HepG2 (cell line): ENCODE results near the gene OXSM. TPM values are rescaled to one million over a fixed set of nuclear protein-coding genes. Genes with fewer than 3 reads are reported as not detected.

Experiments
- MEIS2 ChIP-seq: sonication (generic); formaldehyde crosslinking; IDR thresholded peaks from 2 replicates; pipeline ENCODE4 v1.9.0; 2021; ENCODE audit warnings: mild to moderate bottlenecking, missing genetic modification reagents
- SKI ChIP-seq: fragments of 450-650 bp; IDR thresholded peaks from one replicate; pipeline ENCODE4 v1.6.1; 2018; ENCODE audit warnings: mild to moderate bottlenecking; ENCODE audit not compliant: partially characterized antibody
- SKIL ChIP-seq: sonication (generic); formaldehyde crosslinking; IDR thresholded peaks from 2 replicates; pipeline ENCODE4 v1.8.0; 2022; ENCODE audit warnings: missing genetic modification reagents, mild to moderate bottlenecking, moderate library complexity, borderline replicate concordance
- TAF1 ChIP-seq: sonication (generic); formaldehyde crosslinking; IDR thresholded peaks from 2 replicates; pipeline ENCODE4 v1.4.0; 2020; ENCODE audit warnings: missing genetic modification reagents
- TMF1 ChIP-seq: sonication (generic); formaldehyde crosslinking; IDR thresholded peaks from 2 replicates; pipeline ENCODE4 v1.8.1; 2022; ENCODE audit warnings: low read depth, missing genetic modification reagents
- YEATS2 ChIP-seq: sonication (generic); formaldehyde crosslinking; IDR thresholded peaks from 2 replicates; pipeline ENCODE4 v1.4.0; 2020; ENCODE audit warnings: missing genetic modification reagents, borderline replicate concordance
- ZBTB14 ChIP-seq: sonication (generic); formaldehyde crosslinking; IDR thresholded peaks from 2 replicates; pipeline ENCODE4 v1.4.0; 2020; ENCODE audit warnings: missing genetic modification reagents
- ZNF609 ChIP-seq: sonication (generic); formaldehyde crosslinking; IDR thresholded peaks from 2 replicates; pipeline ENCODE4 v1.4.0; 2020; ENCODE audit warnings: mild to moderate bottlenecking, missing genetic modification reagents, borderline replicate concordance
- polyA plus RNA-seq, 8 experiments: library from polyadenylated mRNA; depleted of rRNA in 3 of 8; stranded (reverse) in 7 of 8; unstranded in 1 of 8; fragments of >200 nt; fragmentation: Illumina TruSeq in 4 of 8; extraction: Trizol in 4 of 8; gene quantifications; 2 replicates each; pipeline versions ENCODE4 v1.2.1 to v1.2.3, GENCODE V29; 2011 to 2016; ENCODE audit warnings: low read depth in 4 of 8, missing spikeins in 1 of 8, mixed read lengths in 1 of 8; ENCODE audit not compliant: insufficient read depth in 1 of 8
- total RNA-seq, 5 experiments: library from RNA; depleted of rRNA; stranded (reverse); fragments of >200 nt; fragmentation: Illumina TruSeq; extraction: Trizol; gene quantifications; 2 replicates each; pipeline ENCODE4 v1.2.3, GENCODE V29; 2016; ENCODE audit warnings: low read depth in 1 of 5
- TF ChIP-seq, protein P1 (sequence below): sonication (generic); formaldehyde crosslinking; IDR thresholded peaks from 2 replicates; pipeline ENCODE4 v1.4.0; 2020; ENCODE audit warnings: missing genetic modification reagents
- TF ChIP-seq, protein P2 (sequence below): sonication (generic); formaldehyde crosslinking; IDR thresholded peaks from 2 replicates; pipeline ENCODE4 v1.8.1; 2022; ENCODE audit warnings: low read depth, mild to moderate bottlenecking, missing genetic modification reagents
- TF ChIP-seq, protein P3 (sequence below): sonication (generic); formaldehyde crosslinking; IDR thresholded peaks from 2 replicates; pipeline ENCODE4 v1.4.0; 2020; ENCODE audit warnings: missing genetic modification reagents, borderline replicate concordance

Gene OXSM
- total and polyA plus RNA-seq, 2 of the 13 experiments (the other 11 are each of a cell fraction or from before 2014, with no cell fraction given) = 18.2 to 34.4 TPM

DNA sequence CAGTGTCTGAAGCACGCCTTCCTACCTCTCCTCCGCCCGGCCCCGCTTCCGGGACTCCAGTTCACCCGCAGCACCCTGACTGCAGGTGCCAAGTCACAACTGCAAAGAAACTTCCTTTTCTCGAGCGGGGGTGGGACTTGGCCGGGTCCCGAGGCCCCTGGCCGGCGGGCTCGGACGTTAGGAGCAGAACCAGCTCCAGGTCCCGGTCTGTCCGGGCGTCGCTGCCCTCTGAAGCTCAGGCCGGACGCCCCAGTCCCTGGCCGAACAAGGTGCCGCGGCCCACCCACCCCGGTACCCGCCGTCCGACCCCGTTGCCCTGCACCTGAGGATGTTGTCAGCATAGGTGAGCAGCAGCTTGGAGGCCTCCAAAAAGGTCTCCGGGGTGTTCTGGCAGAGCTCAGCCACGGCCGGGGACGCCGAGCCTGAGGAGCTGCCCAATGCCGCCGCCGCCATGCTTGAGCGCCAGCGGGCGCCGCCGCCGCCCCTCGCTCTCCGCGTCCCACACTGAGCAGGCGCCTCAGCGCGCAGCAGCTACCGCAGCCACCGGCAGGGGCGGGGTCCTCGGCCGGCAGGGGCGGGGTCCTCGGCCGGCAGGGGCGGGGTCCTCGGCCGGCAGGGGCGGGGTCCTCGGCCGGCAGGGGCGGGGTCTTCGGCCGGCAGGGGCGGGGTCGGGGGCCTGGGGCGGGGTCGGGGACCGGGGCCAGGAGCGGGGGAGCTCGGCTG, 6.8 kb upstream of the OXSM start, which contains the start of gene NGLY1 (continued):
- TF ChIP-seq ZBTB14 (CRISPR knock-in tag) = peak; percentile 23; the same call in 1 of the 2 replicates
- TF ChIP-seq SKIL (CRISPR knock-in tag) = peak; percentile 34; the same call in 1 of the 2 replicates
- no peak for TF ChIP-seq SKI
- TF ChIP-seq, protein P1, sequence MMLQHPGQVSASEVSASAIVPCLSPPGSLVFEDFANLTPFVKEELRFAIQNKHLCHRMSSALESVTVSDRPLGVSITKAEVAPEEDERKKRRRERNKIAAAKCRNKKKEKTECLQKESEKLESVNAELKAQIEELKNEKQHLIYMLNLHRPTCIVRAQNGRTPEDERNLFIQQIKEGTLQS = 0 out of 2 replicates have a peak, but pooled peaks have one; percentile 6
- peak; percentile 95 for TF ChIP-seq TAF1 (CRISPR knock-in tag)
- TF ChIP-seq, protein P2, sequence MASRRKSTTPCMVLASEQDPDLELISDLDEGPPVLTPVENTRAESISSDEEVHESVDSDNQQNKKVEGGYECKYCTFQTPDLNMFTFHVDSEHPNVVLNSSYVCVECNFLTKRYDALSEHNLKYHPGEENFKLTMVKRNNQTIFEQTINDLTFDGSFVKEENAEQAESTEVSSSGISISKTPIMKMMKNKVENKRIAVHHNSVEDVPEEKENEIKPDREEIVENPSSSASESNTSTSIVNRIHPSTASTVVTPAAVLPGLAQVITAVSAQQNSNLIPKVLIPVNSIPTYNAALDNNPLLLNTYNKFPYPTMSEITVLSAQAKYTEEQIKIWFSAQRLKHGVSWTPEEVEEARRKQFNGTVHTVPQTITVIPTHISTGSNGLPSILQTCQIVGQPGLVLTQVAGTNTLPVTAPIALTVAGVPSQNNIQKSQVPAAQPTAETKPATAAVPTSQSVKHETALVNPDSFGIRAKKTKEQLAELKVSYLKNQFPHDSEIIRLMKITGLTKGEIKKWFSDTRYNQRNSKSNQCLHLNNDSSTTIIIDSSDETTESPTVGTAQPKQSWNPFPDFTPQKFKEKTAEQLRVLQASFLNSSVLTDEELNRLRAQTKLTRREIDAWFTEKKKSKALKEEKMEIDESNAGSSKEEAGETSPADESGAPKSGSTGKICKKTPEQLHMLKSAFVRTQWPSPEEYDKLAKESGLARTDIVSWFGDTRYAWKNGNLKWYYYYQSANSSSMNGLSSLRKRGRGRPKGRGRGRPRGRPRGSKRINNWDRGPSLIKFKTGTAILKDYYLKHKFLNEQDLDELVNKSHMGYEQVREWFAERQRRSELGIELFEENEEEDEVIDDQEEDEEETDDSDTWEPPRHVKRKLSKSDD = peak; percentile 19; the same call in 1 of the 2 replicates
- no peak for TF ChIP-seq ZNF609 (CRISPR knock-in tag)
- peak; percentile 36; the same call in 1 of the 2 replicates for TF ChIP-seq MEIS2 (CRISPR knock-in tag)
- TF ChIP-seq, protein P3, sequence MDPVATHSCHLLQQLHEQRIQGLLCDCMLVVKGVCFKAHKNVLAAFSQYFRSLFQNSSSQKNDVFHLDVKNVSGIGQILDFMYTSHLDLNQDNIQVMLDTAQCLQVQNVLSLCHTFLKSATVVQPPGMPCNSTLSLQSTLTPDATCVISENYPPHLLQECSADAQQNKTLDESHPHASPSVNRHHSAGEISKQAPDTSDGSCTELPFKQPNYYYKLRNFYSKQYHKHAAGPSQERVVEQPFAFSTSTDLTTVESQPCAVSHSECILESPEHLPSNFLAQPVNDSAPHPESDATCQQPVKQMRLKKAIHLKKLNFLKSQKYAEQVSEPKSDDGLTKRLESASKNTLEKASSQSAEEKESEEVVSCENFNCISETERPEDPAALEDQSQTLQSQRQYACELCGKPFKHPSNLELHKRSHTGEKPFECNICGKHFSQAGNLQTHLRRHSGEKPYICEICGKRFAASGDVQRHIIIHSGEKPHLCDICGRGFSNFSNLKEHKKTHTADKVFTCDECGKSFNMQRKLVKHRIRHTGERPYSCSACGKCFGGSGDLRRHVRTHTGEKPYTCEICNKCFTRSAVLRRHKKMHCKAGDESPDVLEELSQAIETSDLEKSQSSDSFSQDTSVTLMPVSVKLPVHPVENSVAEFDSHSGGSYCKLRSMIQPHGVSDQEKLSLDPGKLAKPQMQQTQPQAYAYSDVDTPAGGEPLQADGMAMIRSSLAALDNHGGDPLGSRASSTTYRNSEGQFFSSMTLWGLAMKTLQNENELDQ (CRISPR knock-in tag) = no peak
- TF ChIP-seq TMF1 (CRISPR knock-in tag) = peak; percentile 36; the same call in 1 of the 2 replicates
- peak; percentile 52; the same call in 1 of the 2 replicates for TF ChIP-seq YEATS2 (CRISPR knock-in tag)
